Melanocyte of skin (primary cell): ENCODE data around the gene RNH1. TPM values are rescaled to one million over a fixed set of nuclear protein-coding genes. Genes with fewer than 3 reads are reported as not detected.

Experiments used
- total RNA-seq, 2 donors: library from RNA; depleted of rRNA; stranded (reverse); fragments of >200 nt; gene quantifications; 2 replicates each; pipeline ENCODE4 v1.2.3, GENCODE V29; 2012

Gene RNH1
- total RNA-seq, result 100 to 1,000 TPM; 203 to 262 TPM

GRCh38 chr11:506995-507726 lies at the start of gene RNH1:
Gene RNH1 (minus strand): TSS chr11:507242. CDS start chr11:502162, 5,080 bp downstream.

GRCh38 chr11:536841-537621 lies 30.0 kb upstream of the RNH1 start, which contains the start of gene LRRC56:
Gene LRRC56 (plus strand): TSS chr11:537527. CDS start chr11:540685, 3,158 bp downstream.

GRCh38 chr11:535519-536454 lies 28.7 kb upstream of the RNH1 start, which contains the start of gene HRAS:
Gene HRAS (minus strand): TSS chr11:535576.

GRCh38 chr11:449889-450808 lies 56.9 kb downstream of the RNH1 start, which contains the start of gene PTDSS2:
Gene PTDSS2 (plus strand): TSS chr11:450279. CDS start chr11:450456, 177 bp downstream.

Other genes with a start within 250 kb of the RNH1 start
- under 1 TPM in 1 of 2 donors, not detected in 1; under 0.01 TPM for gene NLRP6, start 228.8 kb downstream of the RNH1 start, total RNA-seq
- 1 to 10 TPM; 3.4 to 5.7 TPM for gene PGGHG, start 218.1 kb downstream of the RNH1 start, total RNA-seq
- gene IFITM5, start 207.7 kb downstream of the RNH1 start, total RNA-seq, result not detected
- 10 to 100 TPM; 29.6 to 48.5 TPM for gene IFITM2, start 199.4 kb downstream of the RNH1 start, total RNA-seq
- gene IFITM1, start 193.2 kb downstream of the RNH1 start, total RNA-seq, result 100 to 1,000 TPM; 611 to 715 TPM
- gene IFITM3, start 186.4 kb downstream of the RNH1 start, total RNA-seq, result 100 to 1,000 TPM; 292 to 341 TPM
- 10 to 100 TPM in 1 of 2 donors, 1 to 10 TPM in 1; 5.0 to 15.8 TPM for gene B4GALNT4, start 137.7 kb downstream of the RNH1 start, total RNA-seq
- gene PKP3, start 113.0 kb downstream of the RNH1 start, total RNA-seq, result 1 to 10 TPM; 1.3 to 1.4 TPM
- gene SIGIRR, start 92.2 kb downstream of the RNH1 start, total RNA-seq, result 10 to 100 TPM; 29.6 to 54.7 TPM
- under 1 TPM in 1 of 2 donors, not detected in 1; under 0.01 TPM for gene ANO9, start 65.2 kb downstream of the RNH1 start, total RNA-seq
- gene PTDSS2, start 57.0 kb downstream of the RNH1 start, total RNA-seq, result 10 to 100 TPM; 38.9 to 44.0 TPM
- gene HRAS, start 28.3 kb upstream of the RNH1 start, total RNA-seq, result 10 to 100 TPM; 29.6 to 64.6 TPM
- under 1 TPM; under 0.01 to 0.33 TPM for gene LRRC56, start 30.3 kb upstream of the RNH1 start, total RNA-seq
- gene LMNTD2, start 53.5 kb upstream of the RNH1 start, total RNA-seq, result 1 to 10 TPM in 1 of 2 donors, under 1 TPM in 1; 0.67 to 1.4 TPM
- 1 to 10 TPM; 2.1 to 7.3 TPM for gene RASSF7, start 53.7 kb upstream of the RNH1 start, total RNA-seq
- 10 to 100 TPM; 21.7 to 32.3 TPM for gene PHRF1, start 69.2 kb upstream of the RNH1 start, total RNA-seq
- gene IRF7, start 108.7 kb upstream of the RNH1 start, total RNA-seq, result 100 to 1,000 TPM; 148 to 177 TPM
- not detected for gene CDHR5, start 117.7 kb upstream of the RNH1 start, total RNA-seq
- not detected for gene SCT, start 119.9 kb upstream of the RNH1 start, total RNA-seq
- not detected for gene DRD4, start 130.0 kb upstream of the RNH1 start, total RNA-seq
- gene DEAF1, start 188.0 kb upstream of the RNH1 start, total RNA-seq, result 10 to 100 TPM; 39.3 to 53.7 TPM
- 10 to 100 TPM in 1 of 2 donors, 1 to 10 TPM in 1; 7.0 to 15.1 TPM for gene TMEM80, start 188.6 kb upstream of the RNH1 start, total RNA-seq
- gene EPS8L2, start 199.0 kb upstream of the RNH1 start, total RNA-seq, result 10 to 100 TPM; 26.3 to 30.6 TPM
- gene TALDO1, start 240.2 kb upstream of the RNH1 start, total RNA-seq, result 100 to 1,000 TPM; 249 to 377 TPM